HUDEP-2 (cell line): ENCODE data around the gene KIDINS220.

Source experiments
- DNase-seq, 76 experiments: peaks; one replicate each; lab custom pipeline; 2025; ENCODE audit not compliant: unreplicated experiment in 76 of 76; lab: John Stamatoyannopoulos, UW

KIDINS220 gene

GRCh38 chr2:8853426-8853825, 16.0 kb upstream of the KIDINS220 start:
- DNase-seq = no peak

GRCh38 chr2:8851811-8852560, 14.6 kb upstream of the KIDINS220 start:
- DNase-seq = peak in 16 of 76 experiments; percentile 3 to 30 (median 8)

GRCh38 chr2:8850845-8851487, 13.6 kb upstream of the KIDINS220 start:
- DNase-seq = no peak

- peak in 1 of 76 experiments; percentile 11 for DNase-seq
Observed at GRCh38 chr2:8849327-8849726, 11.9 kb upstream of the KIDINS220 start.

GRCh38 chr2:8848328-8849100, 11.1 kb upstream of the KIDINS220 start:
- DNase-seq = no peak

GRCh38 chr2:8847400-8847799, 10.0 kb upstream of the KIDINS220 start:
- no peak for DNase-seq

- no peak for DNase-seq
Observed at GRCh38 chr2:8841932-8842331, 4.5 kb upstream of the KIDINS220 start.

- DNase-seq = no peak
Observed at GRCh38 chr2:8840475-8841091, 3.2 kb upstream of the KIDINS220 start.

GRCh38 chr2:8839189-8839965, 2.0 kb upstream of the KIDINS220 start:
- DNase-seq = no peak

- no peak for DNase-seq
Observed at GRCh38 chr2:8837795-8838140, 355 bp upstream of the KIDINS220 start.

- peak in 1 of 76 experiments; percentile 17 for DNase-seq
Observed at GRCh38 chr2:8835279-8835678, 2.1 kb downstream of the KIDINS220 start.

GRCh38 chr2:8833853-8834252, 3.6 kb downstream of the KIDINS220 start:
- peak in 4 of 76 experiments; percentile 2 to 15 (median 13) for DNase-seq

GRCh38 chr2:8831516-8831915, 5.9 kb downstream of the KIDINS220 start:
- no peak for DNase-seq

- DNase-seq = no peak
Observed at GRCh38 chr2:8827729-8828128, 9.7 kb downstream of the KIDINS220 start.

- no peak for DNase-seq
Observed at GRCh38 chr2:8822218-8822617, 15.2 kb downstream of the KIDINS220 start.

GRCh38 chr2:8821276-8822217, 15.9 kb downstream of the KIDINS220 start:
- no peak for DNase-seq

GRCh38 chr2:8819948-8820347, 17.5 kb downstream of the KIDINS220 start:
- no peak for DNase-seq

GRCh38 chr2:8819194-8819593, 18.2 kb downstream of the KIDINS220 start:
- DNase-seq = no peak

- DNase-seq = no peak
Observed at GRCh38 chr2:8817221-8817620, 20.2 kb downstream of the KIDINS220 start.
